ENCODE data around the gene MYO5B. TPM values are rescaled to one million over a fixed set of nuclear protein-coding genes. Genes with fewer than 3 reads are reported as not detected.

The MYO5B gene
- polyA plus RNA-seq, 1 donor from 2014 or later = 0.42 TPM

GRCh38 chr18:49832221-49832647, 362.7 kb downstream of the MYO5B start:
- H2AFZ ChIP-seq (ENCODE audit: low read depth, low read length) = no peak overlapping the region
- no peak overlapping the region for H3K4me3 ChIP-seq (ENCODE audit: low read length)
- H3F3A ChIP-seq (ENCODE audit: insufficient read depth, low read length, poor library complexity, severe bottlenecking) = no peaks in the 10 kb centered on the region
- H3K36me3 ChIP-seq (ENCODE audit: insufficient read depth, low read length) = no peaks in the 10 kb centered on the region
- no peak for TF ChIP-seq MXI1 (conservative IDR thresholded peaks at IDR 0.05; ENCODE audit: poor library complexity, severe bottlenecking)
- H3K9me3 ChIP-seq (ENCODE audit: low read length) = peaks cover 5% of the 10 kb centered on the region
- no peaks in the 10 kb centered on the region for H3K79me2 ChIP-seq (replicated peaks; ENCODE audit: insufficient read depth, low read length)
- no peaks in the 10 kb centered on the region for H4K20me1 ChIP-seq (ENCODE audit: insufficient read depth)
- no peaks in the 10 kb centered on the region for H3K27me3 ChIP-seq (ENCODE audit: insufficient read depth, low read depth, low read length)
- no peak overlapping the region for H3K9ac ChIP-seq (ENCODE audit: low read length)
- no peak overlapping the region for H3K4me2 ChIP-seq (ENCODE audit: low read length)
- H3K27ac ChIP-seq (ENCODE audit: low read length) = no peak overlapping the region
- H3K9me2 ChIP-seq (ENCODE audit: insufficient read depth, low read length) = no peaks in the 10 kb centered on the region

- TF ChIP-seq EP300 (conservative IDR thresholded peaks at IDR 0.05; ENCODE audit: poor library complexity, severe bottlenecking) (no peak), SMC3 (conservative IDR thresholded peaks at IDR 0.05; ENCODE audit: poor library complexity) (no peak), CTCF (IDR thresholded peaks at IDR 0.05; ENCODE audit: poor library complexity, severe bottlenecking) (no peak), TAF1 (IDR thresholded peaks at IDR 0.05; ENCODE audit: low read depth) (no peak)
- H3K9ac ChIP-seq (ENCODE audit: low read length) = no peak overlapping the region
- peaks cover 5% of the 10 kb centered on the region for H3K9me3 ChIP-seq (ENCODE audit: low read length)
- no peaks in the 10 kb centered on the region for H4K20me1 ChIP-seq (ENCODE audit: insufficient read depth)
- H3K27ac ChIP-seq (ENCODE audit: low read length) = no peak overlapping the region
- H3K9me2 ChIP-seq (ENCODE audit: insufficient read depth, low read length) = no peaks in the 10 kb centered on the region
- no peak overlapping the region for H3K4me2 ChIP-seq (ENCODE audit: low read length)
- H2AFZ ChIP-seq (ENCODE audit: low read depth, low read length) = no peak overlapping the region
- H3K4me3 ChIP-seq (ENCODE audit: low read length) = no peak overlapping the region
- H3K36me3 ChIP-seq (ENCODE audit: insufficient read depth, low read length) = no peaks in the 10 kb centered on the region
- no peaks in the 10 kb centered on the region for H3F3A ChIP-seq (ENCODE audit: insufficient read depth, low read length, poor library complexity, severe bottlenecking)
- H3K27me3 ChIP-seq (ENCODE audit: insufficient read depth, low read depth, low read length) = no peaks in the 10 kb centered on the region
- H3K79me2 ChIP-seq (replicated peaks; ENCODE audit: insufficient read depth, low read length) = no peaks in the 10 kb centered on the region
These were observed 367.0 kb downstream of the MYO5B start for GRCh38 chr18:49827996-49828395.

GRCh38 chr18:49819823-49820671, 374.9 kb downstream of the MYO5B start:
- Histone ChIP-seq H3K36me3 (ENCODE audit: insufficient read depth, low read length) (no peaks in the 10 kb centered on the region), H2AFZ (ENCODE audit: low read depth, low read length) (no peak overlapping the region), H3K27me3 (ENCODE audit: insufficient read depth, low read depth, low read length) (no peaks in the 10 kb centered on the region), H3K4me2 (ENCODE audit: low read length) (no peak overlapping the region), H3K9me3 (ENCODE audit: low read length) (no peaks in the 10 kb centered on the region), H3K27ac (ENCODE audit: low read length) (no peak overlapping the region), H3K4me3 (ENCODE audit: low read length) (no peak overlapping the region), H4K20me1 (ENCODE audit: insufficient read depth) (no peaks in the 10 kb centered on the region), H3K9me2 (ENCODE audit: insufficient read depth, low read length) (no peaks in the 10 kb centered on the region), H3K79me2 (replicated peaks; ENCODE audit: insufficient read depth, low read length) (no peaks in the 10 kb centered on the region), H3F3A (ENCODE audit: insufficient read depth, low read length, poor library complexity, severe bottlenecking) (no peaks in the 10 kb centered on the region), H3K9ac (ENCODE audit: low read length) (no peak overlapping the region)
- TF ChIP-seq REST (IDR thresholded peaks at IDR 0.05; ENCODE audit: borderline replicate concordance) (no peak), EZH2 (IDR thresholded peaks at IDR 0.05; ENCODE audit: borderline replicate concordance, insufficient read depth, low read length, poor library complexity, severe bottlenecking) (no peak), TAF1 (IDR thresholded peaks at IDR 0.05; ENCODE audit: low read depth) (no peak), EP300 (conservative IDR thresholded peaks at IDR 0.05; ENCODE audit: poor library complexity, severe bottlenecking) (no peak), RAD21 (conservative IDR thresholded peaks at IDR 0.05) (no peak), POLR2AphosphoS5 (IDR thresholded peaks at IDR 0.05) (no peak), SMC3 (conservative IDR thresholded peaks at IDR 0.05; ENCODE audit: poor library complexity) (no peak), CTCF (IDR thresholded peaks at IDR 0.05; ENCODE audit: poor library complexity, severe bottlenecking) (no peak), MXI1 (conservative IDR thresholded peaks at IDR 0.05; ENCODE audit: poor library complexity, severe bottlenecking) (no peak)
